OCI-LY1 (cell line): Measurements from ENCODE around the gene NEB.

Source experiments
- H2AFZ ChIP-seq: fragments of 200-600 bp; sonication (generic), shearing (Covaris generic); 2 replicates; pipeline ENCODE4 v1.6.0; 2014; ENCODE audit warnings: antibody characterized with exemption, mild to moderate bottlenecking, low read length
- H3F3A ChIP-seq: fragments of 200-600 bp; sonication (generic), shearing (Covaris generic); 2 replicates; pipeline ENCODE4 v1.6.0; 2014; ENCODE audit warnings: mild to moderate bottlenecking, antibody characterized with exemption, low read length, moderate library complexity; ENCODE audit not compliant: insufficient read depth
- H3K27ac ChIP-seq: fragments of 200-600 bp; sonication (generic); 2 replicates; pipeline ENCODE4 v1.5.1; 2014; ENCODE audit warnings: low read length, mixed run types, mild to moderate bottlenecking, low read depth; ENCODE audit not compliant: poor library complexity, severe bottlenecking
- H3K27me3 ChIP-seq: fragments of 200-600 bp; sonication (generic); 2 replicates; pipeline ENCODE4 v1.6.0; 2014; ENCODE audit warnings: antibody characterized with exemption, mild to moderate bottlenecking, low read length, moderate library complexity; ENCODE audit not compliant: insufficient read depth
- H3K36me3 ChIP-seq: fragments of 200-600 bp; sonication (generic); 2 replicates; pipeline ENCODE4 v1.6.1; 2014; ENCODE audit warnings: mild to moderate bottlenecking, antibody characterized with exemption, low read length, moderate library complexity, mixed read lengths; ENCODE audit not compliant: insufficient read depth
- H3K4me1 ChIP-seq: fragments of 200-600 bp; sonication (generic); 2 replicates; pipeline ENCODE4 v1.5.1; 2014; ENCODE audit warnings: mild to moderate bottlenecking, low read length, moderate library complexity; ENCODE audit not compliant: insufficient read depth, severe bottlenecking
- H3K4me2 ChIP-seq: fragments of 200-600 bp; sonication (generic), shearing (Covaris generic); 2 replicates; pipeline ENCODE4 v1.6.1; 2014; ENCODE audit warnings: low read length
- H3K4me3 ChIP-seq: fragments of 200-600 bp; sonication (generic); 2 replicates; pipeline ENCODE4 v1.5.1; 2014; ENCODE audit warnings: low read length, low read depth, mild to moderate bottlenecking, mixed read lengths; ENCODE audit not compliant: poor library complexity, severe bottlenecking
- H3K79me2 ChIP-seq: fragments of 200-600 bp; shearing (Covaris generic); 2 replicates; pipeline ENCODE4 v1.6.1; 2016; ENCODE audit warnings: mixed run types, low read length, mixed read lengths; ENCODE audit not compliant: insufficient read depth
- H3K9ac ChIP-seq: fragments of 200-600 bp; sonication (generic), shearing (Covaris generic); 2 replicates; pipeline ENCODE4 v1.6.1; 2014; ENCODE audit warnings: mild to moderate bottlenecking, low read length, mixed read lengths
- H3K9me2 ChIP-seq: fragments of 200-600 bp; sonication (generic), shearing (Covaris generic); 2 replicates; pipeline ENCODE4 v1.6.1; 2014; ENCODE audit warnings: low read depth, mild to moderate bottlenecking, low read length, mixed read lengths
- H3K9me3 ChIP-seq: fragments of 200-600 bp; shearing (Covaris generic); 2 replicates; pipeline ENCODE4 v1.6.1; 2014; ENCODE audit warnings: low read length, mixed read lengths
- H4K20me1 ChIP-seq: fragments of 200-600 bp; sonication (generic), shearing (Covaris generic); 2 replicates; pipeline ENCODE4 v1.6.0; 2016; ENCODE audit warnings: mild to moderate bottlenecking, low read length; ENCODE audit not compliant: insufficient read depth
- CTCF ChIP-seq: fragments of 200-600 bp; sonication (generic), shearing (Covaris generic); IDR thresholded peaks from 2 replicates; pipeline ENCODE4 v1.5.1; 2017; ENCODE audit warnings: mild to moderate bottlenecking, antibody characterized with exemption, low read length, moderate library complexity, mixed read lengths
- EZH2 ChIP-seq: fragments of 200-600 bp; sonication (generic), shearing (Covaris generic); IDR thresholded peaks from 2 replicates; pipeline ENCODE4 v1.8.0; 2017; ENCODE audit warnings: borderline replicate concordance, mixed run types, mild to moderate bottlenecking, antibody characterized with exemption, low read length, moderate library complexity, mixed read lengths

NEB gene

GRCh38 chr2:151498178-151498577 is 236.1 kb downstream of the NEB start:
- H3K27ac ChIP-seq: no peak overlapping the region
- no peak for TF ChIP-seq CTCF
- TF ChIP-seq EZH2: no peak

GRCh38 chr2:151491496-151491895 is 242.8 kb downstream of the NEB start:
- Histone ChIP-seq H3K79me2 (no peaks in the 10 kb centered on the region), H3K9me2 (no peaks in the 10 kb centered on the region), H3K4me2 (no peak overlapping the region), H3K9me3 (no peaks in the 10 kb centered on the region), H3K27me3 (no peaks in the 10 kb centered on the region), H3K4me1 (no peaks in the 10 kb centered on the region), H3F3A (no peaks in the 10 kb centered on the region), H4K20me1 (no peaks in the 10 kb centered on the region), H3K9ac (no peak overlapping the region), H2AFZ (no peak overlapping the region), H3K4me3 (no peak overlapping the region), H3K36me3 (0 out of 2 replicates have a peak, but pooled peaks cover 4% of the 10 kb centered on the region), H3K27ac (no peak overlapping the region)
- TF ChIP-seq CTCF (no peak), EZH2 (no peak)

More at GRCh38 chr2:151498178-151498577, 236.1 kb downstream of the NEB start:
- Histone ChIP-seq H3K4me3 (no peak overlapping the region), H3K36me3 (no peaks in the 10 kb centered on the region), H3F3A (no peaks in the 10 kb centered on the region), H3K4me1 (no peaks in the 10 kb centered on the region), H3K79me2 (no peaks in the 10 kb centered on the region), H3K9me2 (no peaks in the 10 kb centered on the region), H2AFZ (no peak overlapping the region), H4K20me1 (no peaks in the 10 kb centered on the region), H3K4me2 (no peak overlapping the region), H3K9me3 (no peaks in the 10 kb centered on the region), H3K9ac (no peak overlapping the region), H3K27me3 (no peaks in the 10 kb centered on the region)

- Histone ChIP-seq H3K27ac (no peak overlapping the region), H3K79me2 (no peaks in the 10 kb centered on the region), H4K20me1 (no peaks in the 10 kb centered on the region), H3K9me2 (no peaks in the 10 kb centered on the region), H3K9ac (no peak overlapping the region), H3F3A (no peaks in the 10 kb centered on the region), H3K36me3 (peaks cover 16% of the 10 kb centered on the region; the same call in 1 of the 2 replicates), H2AFZ (no peak overlapping the region), H3K27me3 (no peaks in the 10 kb centered on the region), H3K9me3 (peaks cover 3% of the 10 kb centered on the region; the same call in 1 of the 2 replicates), H3K4me3 (no peak overlapping the region), H3K4me2 (no peak overlapping the region), H3K4me1 (no peaks in the 10 kb centered on the region)
- no peak for TF ChIP-seq EZH2
- no peak for TF ChIP-seq CTCF
Observed at GRCh38 chr2:151490276-151490675, 244.0 kb downstream of the NEB start.
